ENCODE data around the gene RASIP1. TPM values are rescaled to one million over a fixed set of nuclear protein-coding genes. Genes with fewer than 3 reads are reported as not detected.
A peak's percentile ranks its signal among the peaks of the same experiment; 100 is the strongest.
"Not testable (repeated sequence)": the region's sequence is repeated elsewhere in the genome, so short reads cannot be mapped to it uniquely, and the experiment has no call there.

Gene RASIP1
- total RNA-seq, result 0.97 and 2.6 TPM in 2 replicates

- no peak for TF ChIP-seq CTCF (IDR thresholded peaks at IDR 0.05; ENCODE audit: insufficient read depth, low read depth, low read length)
- no peak within 1 kb of the TSS for H3K4me3 ChIP-seq (ENCODE audit: low read depth, low read length)
- DNase-seq (ENCODE audit: low read depth), result no peak
Measured at GRCh38 chr19:48740164-48740972, at the start of gene RASIP1. TSS of gene RASIP1 (minus strand) at chr19:48740610. CDS start at chr19:48740282, 328 bp downstream.

GRCh38 chr19:48787331-48787730 is 46.9 kb upstream of the RASIP1 start:
- not testable (repeated sequence) for H3K4me3 ChIP-seq (ENCODE audit: low read depth, low read length); DNase-seq (ENCODE audit: low read depth)

GRCh38 chr19:48786422-48786821 is 46.0 kb upstream of the RASIP1 start:
- DNase-seq (ENCODE audit: low read depth); H3K4me3 ChIP-seq (ENCODE audit: low read depth, low read length): not testable (repeated sequence)

- no peak overlapping the region for H3K4me3 ChIP-seq (ENCODE audit: low read depth, low read length)
- TF ChIP-seq CTCF (IDR thresholded peaks at IDR 0.05; ENCODE audit: insufficient read depth, low read depth, low read length), result peak; percentile 30
- DNase-seq (ENCODE audit: low read depth), result peak; percentile 41
Measured at GRCh38 chr19:48784527-48784926, 44.1 kb upstream of the RASIP1 start.

GRCh38 chr19:48780631-48781391 is 40.4 kb upstream of the RASIP1 start:
- no peak for TF ChIP-seq CTCF (IDR thresholded peaks at IDR 0.05; ENCODE audit: insufficient read depth, low read depth, low read length)
- DNase-seq (ENCODE audit: low read depth), result peak; percentile 90
- no peak overlapping the region for H3K4me3 ChIP-seq (ENCODE audit: low read depth, low read length)

GRCh38 chr19:48779636-48780035 is 39.2 kb upstream of the RASIP1 start:
- TF ChIP-seq CTCF (IDR thresholded peaks at IDR 0.05; ENCODE audit: insufficient read depth, low read depth, low read length), result no peak
- DNase-seq (ENCODE audit: low read depth), result no peak
- no peak overlapping the region for H3K4me3 ChIP-seq (ENCODE audit: low read depth, low read length)

GRCh38 chr19:48777720-48778119 is 37.3 kb upstream of the RASIP1 start:
- no peak for TF ChIP-seq CTCF (IDR thresholded peaks at IDR 0.05; ENCODE audit: insufficient read depth, low read depth, low read length)
- DNase-seq (ENCODE audit: low read depth), result no peak
- no peak overlapping the region for H3K4me3 ChIP-seq (ENCODE audit: low read depth, low read length)
